Natural killer cell treated with Interleukin-12 subunit alpha and Interleukin-12 subunit beta and Interleukin-15 and Interleukin-18, amount 100 ng/mL, for 72 hours (primary cell): Measurements from ENCODE around the gene TRIP12. TPM values are rescaled to one million over a fixed set of nuclear protein-coding genes. Genes with fewer than 3 reads are reported as not detected.
A peak's percentile ranks its signal among the peaks of the same experiment; 100 is the strongest.
"Not testable (repeated sequence)": the region's sequence is repeated elsewhere in the genome, so short reads cannot be mapped to it uniquely, and the experiment has no call there.

ENCODE experiments used
- ATAC-seq, 2 donors: fragments of 150-1000 bp; cut with Tn5 transposase in 1 of 2; sonication (Bioruptor Pico), chemical (Tn5 transposase) in 1 of 2; 2 replicates each; pipeline ENCODE4 v1.10.0; 2021
- DNase-seq: peaks from one replicate; pipeline ENCODE4 v3.0.0; 2022; ENCODE audit warnings: low spot score
- H3K27ac Mint-ChIP-seq, 2 donors: 1 replicate in 1 of 2; 2 replicates in 1 of 2; pipeline ENCODE4 v1.8.0; 2022; ENCODE audit warnings: mixed read lengths in 2 of 2, mild to moderate bottlenecking in 1 of 2, moderate library complexity in 1 of 2
- H3K27me3 Mint-ChIP-seq, 2 donors: 1 replicate in 1 of 2; 2 replicates in 1 of 2; pipeline ENCODE4 v1.8.0; 2022; ENCODE audit warnings: mixed read lengths in 2 of 2
- H3K36me3 Mint-ChIP-seq: one replicate; pipeline ENCODE4 v1.8.0; 2022; ENCODE audit warnings: mixed read lengths
- H3K4me1 Mint-ChIP-seq, 2 donors: 1 replicate in 1 of 2; 2 replicates in 1 of 2; pipeline ENCODE4 v1.8.0; 2022; ENCODE audit warnings: low read depth in 2 of 2, mixed read lengths in 2 of 2, mild to moderate bottlenecking in 1 of 2
- H3K4me3 Mint-ChIP-seq: one replicate; pipeline ENCODE4 v1.8.0; 2022; ENCODE audit warnings: mixed read lengths
- H3K9me3 Mint-ChIP-seq: 2 replicates; pipeline ENCODE4 v1.8.0; 2022; ENCODE audit warnings: mixed read lengths
- total RNA-seq, 2 donors: library from RNA; stranded (reverse); gene quantifications; one replicate each; pipeline ENCODE4 v1.2.3, GENCODE V29; 2022

Gene TRIP12
- total RNA-seq, 2 donors from 2014 or later: 262 to 350 TPM

- peaks cover 37 to 44% of the 10 kb centered on the region in 2 donors for H3K4me1 Mint-ChIP-seq
- peaks cover 4% of the 10 kb centered on the region for H3K36me3 Mint-ChIP-seq
- peak overlapping the region; percentile 31 to 75 for H3K27ac Mint-ChIP-seq
- no peaks in the 10 kb centered on the region for H3K9me3 Mint-ChIP-seq
- DNase-seq (no peak), ATAC-seq (no peak)
- no peaks in the 10 kb centered on the region for H3K27me3 Mint-ChIP-seq
- H3K4me3 Mint-ChIP-seq: no peak overlapping the region
Observed at GRCh38 chr2:229909090-229909489, 12.7 kb downstream of the TRIP12 start.

DNA sequence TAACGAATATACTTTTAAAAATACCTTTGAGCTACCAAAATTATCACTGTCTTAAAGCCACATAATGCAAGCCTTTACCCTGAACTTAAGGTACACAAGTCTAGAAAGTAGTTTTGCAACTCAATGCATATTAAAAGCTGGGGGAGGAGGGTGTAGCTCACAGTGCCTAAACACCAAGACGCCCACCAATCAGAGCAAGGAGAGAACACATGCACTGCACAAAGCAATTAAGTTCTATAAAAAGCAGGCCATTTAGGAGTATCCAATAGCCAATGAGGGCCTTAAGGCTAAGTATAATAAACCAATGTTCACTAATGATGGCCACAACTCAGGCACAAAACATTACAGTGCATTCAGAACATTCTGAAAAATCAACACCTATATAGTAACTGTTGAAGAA lies 16.2 kb downstream of the TRIP12 start:
- H3K4me3 Mint-ChIP-seq: no peak overlapping the region
- peaks cover 27 to 33% of the 10 kb centered on the region in 2 donors for H3K4me1 Mint-ChIP-seq
- H3K27ac Mint-ChIP-seq: no peak overlapping the region
- H3K27me3 Mint-ChIP-seq: no peaks in the 10 kb centered on the region
- no peak for ATAC-seq
- no peaks in the 10 kb centered on the region for H3K9me3 Mint-ChIP-seq
- no peak for DNase-seq
- H3K36me3 Mint-ChIP-seq: peaks cover 7% of the 10 kb centered on the region

- DNase-seq: no peak
- Mint-ChIP-seq H3K27me3 (no peaks in the 10 kb centered on the region), H3K9me3 (no peaks in the 10 kb centered on the region), H3K36me3 (peaks cover 7% of the 10 kb centered on the region), H3K27ac (no peak overlapping the region), H3K4me3 (no peak overlapping the region), H3K4me1 (peaks cover 36 to 41% of the 10 kb centered on the region in 2 donors)
- ATAC-seq: no peak
Observed at GRCh38 chr2:229903037-229903436, 18.8 kb downstream of the TRIP12 start.

- no peak for ATAC-seq
- H3K4me1 Mint-ChIP-seq: peaks cover 44 to 46% of the 10 kb centered on the region in 2 donors
- H3K27me3 Mint-ChIP-seq: no peaks in the 10 kb centered on the region
- H3K9me3 Mint-ChIP-seq: no peaks in the 10 kb centered on the region
- H3K27ac Mint-ChIP-seq: no peak overlapping the region
- H3K4me3 Mint-ChIP-seq: no peak overlapping the region
- peaks cover 7% of the 10 kb centered on the region for H3K36me3 Mint-ChIP-seq
- no peak for DNase-seq
Observed at GRCh38 chr2:229901819-229902218, 20.0 kb downstream of the TRIP12 start.

GRCh38 chr2:229900514-229900913 lies 21.3 kb downstream of the TRIP12 start:
- Mint-ChIP-seq H3K27ac (peak overlapping the region in 1 of 2 donors; percentile 38), H3K4me3 (peak overlapping the region; percentile 27), H3K4me1 (peaks cover 43 to 51% of the 10 kb centered on the region in 2 donors)
- DNase-seq, ATAC-seq, H3K36me3 Mint-ChIP-seq, H3K9me3 Mint-ChIP-seq, H3K27me3 Mint-ChIP-seq: not testable (repeated sequence)

DNA sequence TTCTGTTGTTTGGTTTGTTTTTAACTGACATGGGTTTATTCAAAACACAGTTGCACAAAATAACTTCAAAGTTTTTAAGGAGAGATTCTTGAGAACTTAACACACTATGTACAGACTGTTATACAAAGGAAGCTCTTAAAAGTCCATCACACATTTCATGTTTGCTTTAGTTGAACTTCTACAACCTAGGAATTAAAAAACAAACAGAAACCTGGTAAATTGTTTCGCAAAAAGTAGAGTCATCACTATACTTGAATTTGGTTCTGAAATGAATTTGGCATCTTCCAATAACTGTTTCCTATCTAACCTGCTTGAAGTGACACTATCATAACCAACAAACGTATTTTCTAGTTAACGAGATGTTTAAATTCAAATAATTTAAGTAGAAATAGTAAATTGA lies 21.8 kb downstream of the TRIP12 start:
- DNase-seq: no peak
- Mint-ChIP-seq H3K27ac (peak overlapping the region in 1 of 2 donors; percentile 38), H3K27me3 (no peaks in the 10 kb centered on the region), H3K4me1 (peaks cover 39 to 56% of the 10 kb centered on the region in 2 donors), H3K4me3 (peak overlapping the region; percentile 42), H3K36me3 (peaks cover 7% of the 10 kb centered on the region), H3K9me3 (no peaks in the 10 kb centered on the region)
- ATAC-seq: peak in 1 of 2 donors; percentile 70

GRCh38 chr2:229899604-229900003 lies 22.2 kb downstream of the TRIP12 start:
- H3K4me3 Mint-ChIP-seq: peak overlapping the region; percentile 42
- peak overlapping the region in 1 of 2 donors; percentile 38 for H3K27ac Mint-ChIP-seq
- DNase-seq: no peak
- no peak for ATAC-seq
- no peaks in the 10 kb centered on the region for H3K9me3 Mint-ChIP-seq
- H3K4me1 Mint-ChIP-seq: peaks cover 42 to 60% of the 10 kb centered on the region in 2 donors
- H3K36me3 Mint-ChIP-seq: peaks cover 7% of the 10 kb centered on the region
- H3K27me3 Mint-ChIP-seq: no peaks in the 10 kb centered on the region

- H3K27ac Mint-ChIP-seq: no peak overlapping the region
- ATAC-seq (no peak), DNase-seq (no peak)
- H3K4me3 Mint-ChIP-seq: peak overlapping the region; percentile 29
- peaks cover 50 to 67% of the 10 kb centered on the region in 2 donors for H3K4me1 Mint-ChIP-seq
- H3K9me3 Mint-ChIP-seq: no peaks in the 10 kb centered on the region
- no peaks in the 10 kb centered on the region for H3K36me3 Mint-ChIP-seq
- H3K27me3 Mint-ChIP-seq: no peaks in the 10 kb centered on the region
Observed at GRCh38 chr2:229896857-229897256, 25.0 kb downstream of the TRIP12 start.

- ATAC-seq: no peak
- Mint-ChIP-seq H3K4me3 (no peak overlapping the region), H3K27ac (no peak overlapping the region), H3K4me1 (peaks cover 43 to 55% of the 10 kb centered on the region in 2 donors), H3K36me3 (no peaks in the 10 kb centered on the region), H3K9me3 (no peaks in the 10 kb centered on the region), H3K27me3 (no peaks in the 10 kb centered on the region)
- DNase-seq: no peak
Observed at GRCh38 chr2:229889023-229889422, 32.8 kb downstream of the TRIP12 start.

DNA sequence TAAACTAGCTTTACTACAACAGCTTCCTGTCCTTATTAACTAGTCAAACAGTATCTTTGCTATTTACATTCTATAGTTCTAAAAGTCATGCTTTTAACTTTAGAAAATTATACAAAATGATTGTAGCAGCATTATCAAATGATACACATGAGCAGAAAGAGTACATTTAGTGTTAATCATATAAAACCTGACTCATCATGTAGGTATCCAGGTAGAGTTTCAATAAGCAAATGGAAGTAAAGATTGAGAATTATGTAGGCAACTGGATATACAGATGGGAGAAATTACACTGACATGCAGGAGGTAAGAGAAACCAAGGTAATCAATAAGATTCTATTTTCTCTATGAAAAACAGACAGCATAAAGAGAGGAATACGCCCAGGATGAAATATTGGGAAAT lies 33.8 kb downstream of the TRIP12 start:
- H3K9me3 Mint-ChIP-seq: no peaks in the 10 kb centered on the region
- DNase-seq: no peak
- H3K27ac Mint-ChIP-seq: no peak overlapping the region
- H3K4me3 Mint-ChIP-seq: no peak overlapping the region
- no peaks in the 10 kb centered on the region for H3K36me3 Mint-ChIP-seq
- H3K27me3 Mint-ChIP-seq: no peaks in the 10 kb centered on the region
- peaks cover 40 to 51% of the 10 kb centered on the region in 2 donors for H3K4me1 Mint-ChIP-seq
- no peak for ATAC-seq

DNA sequence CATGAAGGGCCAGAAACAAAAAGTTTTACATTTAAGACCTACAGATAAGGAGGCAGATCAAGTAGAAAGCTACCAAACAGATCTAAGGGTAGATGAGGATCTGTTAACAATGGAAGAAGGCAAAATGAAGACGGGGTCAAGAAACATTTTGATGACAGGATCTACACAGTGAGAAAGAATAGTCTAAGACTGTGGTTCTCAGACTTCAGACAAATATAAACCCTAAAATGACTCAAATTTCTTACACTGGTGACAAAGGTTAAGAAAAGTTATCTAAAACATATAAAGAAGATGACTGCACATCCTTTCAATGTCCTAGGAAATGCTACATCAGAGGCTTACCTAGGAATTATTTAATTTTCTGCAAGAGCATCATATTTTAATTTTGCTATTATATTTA lies 34.4 kb downstream of the TRIP12 start:
- Mint-ChIP-seq H3K4me1 (peaks cover 40 to 50% of the 10 kb centered on the region in 2 donors), H3K9me3 (no peaks in the 10 kb centered on the region), H3K36me3 (no peaks in the 10 kb centered on the region), H3K27ac (no peak overlapping the region), H3K4me3 (no peak overlapping the region), H3K27me3 (no peaks in the 10 kb centered on the region)
- ATAC-seq (no peak), DNase-seq (no peak)

DNA sequence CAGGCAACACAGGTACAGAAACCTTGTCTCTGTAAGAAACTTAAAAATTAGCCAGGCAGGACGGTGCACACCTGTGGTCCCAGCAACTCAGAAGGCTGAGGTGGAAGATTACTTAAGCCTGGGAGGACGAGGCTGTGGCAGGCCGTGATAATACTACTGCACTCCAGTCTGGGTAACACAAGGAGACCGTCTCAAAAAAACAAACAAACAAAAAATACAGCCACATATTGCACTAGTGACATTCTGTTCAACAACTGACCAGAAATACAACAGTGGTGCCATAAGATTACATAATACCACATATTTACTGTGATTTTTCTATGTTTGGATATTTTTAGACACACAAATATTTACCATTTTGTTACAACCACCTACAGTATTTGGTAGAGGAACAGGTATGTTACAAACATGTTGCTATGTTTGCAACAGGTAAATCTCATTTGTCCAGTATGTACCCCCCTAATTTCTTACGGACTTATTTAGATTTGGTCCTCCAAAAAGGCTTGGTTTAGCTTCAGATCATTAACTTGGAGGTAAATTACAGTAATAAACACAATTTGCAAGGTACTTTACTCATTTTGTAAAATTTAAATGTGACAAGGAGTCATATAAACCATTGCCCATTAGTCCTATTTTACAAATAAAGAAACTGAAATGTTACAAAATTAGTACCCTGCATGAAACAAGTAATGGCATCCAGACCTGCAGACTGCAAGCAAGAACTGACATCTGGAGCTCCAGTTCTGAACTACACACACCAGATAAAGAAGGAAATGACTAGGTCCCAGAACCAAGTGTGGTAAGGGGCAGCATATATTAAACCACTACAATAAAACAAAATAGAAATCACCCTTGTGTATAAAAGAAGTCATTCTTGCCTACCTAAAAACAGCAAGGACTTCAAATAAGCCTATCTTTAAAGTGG lies 36.8 kb downstream of the TRIP12 start:
- no peaks in the 10 kb centered on the region for H3K27me3 Mint-ChIP-seq
- no peaks in the 10 kb centered on the region for H3K9me3 Mint-ChIP-seq
- H3K36me3 Mint-ChIP-seq: no peaks in the 10 kb centered on the region
- peak overlapping the region in 1 of 2 donors; percentile 20 for H3K27ac Mint-ChIP-seq
- ATAC-seq: peak in 1 of 2 donors; percentile 71
- DNase-seq: no peak
- no peak overlapping the region for H3K4me3 Mint-ChIP-seq
- peaks cover 41 to 51% of the 10 kb centered on the region in 2 donors for H3K4me1 Mint-ChIP-seq

DNA sequence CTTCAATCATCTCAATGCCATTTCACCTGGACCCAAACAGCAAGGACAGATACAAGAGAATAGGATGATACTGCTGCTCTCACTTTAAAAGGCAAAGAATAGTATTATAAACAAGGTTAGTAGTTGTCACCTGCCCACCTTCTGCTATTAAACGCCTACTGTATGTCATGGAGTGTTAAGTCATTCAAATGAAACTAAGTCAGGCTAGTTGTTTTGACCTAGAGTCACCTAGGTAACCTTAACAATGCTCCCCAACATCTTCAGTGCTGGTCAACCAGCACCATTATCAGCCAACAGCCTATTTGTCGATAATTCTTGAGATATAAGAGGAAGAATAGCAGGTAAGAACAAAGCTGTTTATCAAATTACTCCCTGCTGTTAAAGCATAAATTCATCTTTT lies 39.2 kb downstream of the TRIP12 start:
- DNase-seq: no peak
- Mint-ChIP-seq H3K4me3 (no peak overlapping the region), H3K4me1 (peaks cover 33 to 41% of the 10 kb centered on the region in 2 donors), H3K27ac (no peak overlapping the region), H3K9me3 (no peaks in the 10 kb centered on the region), H3K27me3 (no peaks in the 10 kb centered on the region), H3K36me3 (peaks cover 7% of the 10 kb centered on the region)
- ATAC-seq: no peak

DNA sequence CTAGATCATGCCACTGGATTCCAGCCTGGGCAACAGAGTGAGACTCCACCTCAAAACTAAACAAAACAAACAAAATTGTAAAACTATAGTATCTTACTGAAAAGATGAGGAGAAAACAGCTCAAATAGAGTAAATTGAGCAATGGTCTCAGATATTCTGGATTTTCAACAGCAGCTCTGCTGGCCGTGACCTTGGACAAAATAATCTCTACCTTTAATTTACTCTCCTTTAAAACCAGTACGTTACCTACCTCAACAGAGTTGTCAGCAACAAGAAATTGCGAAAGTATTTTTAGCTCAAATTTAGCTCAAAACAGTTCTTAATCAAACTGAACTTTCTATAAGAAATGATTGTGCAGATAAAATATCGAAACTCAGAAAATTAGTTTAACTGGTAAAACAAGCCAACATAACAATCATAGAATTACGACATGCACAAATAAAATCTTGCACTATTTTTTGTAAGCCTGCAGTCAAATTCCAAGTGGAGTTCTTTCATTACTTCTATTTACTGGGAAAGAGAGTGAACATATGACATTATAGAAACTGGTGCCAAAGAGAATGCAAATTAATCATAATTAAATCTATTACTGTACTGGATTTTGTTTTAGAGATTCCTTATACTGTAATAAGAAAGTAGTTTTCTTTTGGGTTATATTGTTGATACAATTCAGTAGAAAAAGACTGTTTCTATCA lies 40.8 kb downstream of the TRIP12 start:
- ATAC-seq (no peak), DNase-seq (no peak)
- Mint-ChIP-seq H3K9me3 (no peaks in the 10 kb centered on the region), H3K4me3 (no peak overlapping the region), H3K4me1 (peaks cover 26 to 31% of the 10 kb centered on the region in 2 donors), H3K36me3 (peaks cover 7% of the 10 kb centered on the region), H3K27ac (no peak overlapping the region), H3K27me3 (no peaks in the 10 kb centered on the region)
